ENCODE results near the gene SYCP3.

SYCP3 gene

GRCh38 chr12:101738920-101739665 lies at the start of gene SYCP3:
Gene SYCP3, minus strand, starts transcription at chr12:101739462. Its CDS starts 1,527 bp downstream, at chr12:101737935.
- DNase-seq (ENCODE audit: low read depth, low spot score) = no peak

GRCh38 chr12:101785671-101786070 lies 46.4 kb upstream of the SYCP3 start:
- no peak for DNase-seq (ENCODE audit: low read depth, low spot score)

GRCh38 chr12:101784376-101784775 lies 45.1 kb upstream of the SYCP3 start:
- no peak for DNase-seq (ENCODE audit: low read depth, low spot score)

GRCh38 chr12:101783838-101784237 lies 44.6 kb upstream of the SYCP3 start:
- no peak for DNase-seq (ENCODE audit: low read depth, low spot score)

GRCh38 chr12:101783150-101783549 lies 43.9 kb upstream of the SYCP3 start:
- no peak for DNase-seq (ENCODE audit: low read depth, low spot score)

GRCh38 chr12:101782273-101782731 lies 43.0 kb upstream of the SYCP3 start:
- no peak for DNase-seq (ENCODE audit: low read depth, low spot score)

- no peak for DNase-seq (ENCODE audit: low read depth, low spot score)
Measured at GRCh38 chr12:101781834-101782233, 42.6 kb upstream of the SYCP3 start.

- no peak for DNase-seq (ENCODE audit: low read depth, low spot score)
Measured at GRCh38 chr12:101780599-101780998, 41.3 kb upstream of the SYCP3 start.

GRCh38 chr12:101779626-101780025 lies 40.4 kb upstream of the SYCP3 start:
- DNase-seq (ENCODE audit: low read depth, low spot score) = no peak

GRCh38 chr12:101779200-101779599 lies 39.9 kb upstream of the SYCP3 start:
- no peak for DNase-seq (ENCODE audit: low read depth, low spot score)

GRCh38 chr12:101777978-101778377 lies 38.7 kb upstream of the SYCP3 start:
- DNase-seq (ENCODE audit: low read depth, low spot score) = no peak

GRCh38 chr12:101777485-101777884 lies 38.2 kb upstream of the SYCP3 start:
- DNase-seq (ENCODE audit: low read depth, low spot score) = no peak

GRCh38 chr12:101775816-101776215 lies 36.6 kb upstream of the SYCP3 start:
- no peak for DNase-seq (ENCODE audit: low read depth, low spot score)

- DNase-seq (ENCODE audit: low read depth, low spot score) = peak; percentile 28
Measured at GRCh38 chr12:101773650-101774162, 34.4 kb upstream of the SYCP3 start.

GRCh38 chr12:101772012-101772775 lies 32.9 kb upstream of the SYCP3 start:
- no peak for DNase-seq (ENCODE audit: low read depth, low spot score)

- DNase-seq (ENCODE audit: low read depth, low spot score) = no peak
Measured at GRCh38 chr12:101769865-101770264, 30.6 kb upstream of the SYCP3 start.

- no peak for DNase-seq (ENCODE audit: low read depth, low spot score)
Measured at GRCh38 chr12:101768781-101769180, 29.5 kb upstream of the SYCP3 start.

- DNase-seq (ENCODE audit: low read depth, low spot score) = no peak
Measured at GRCh38 chr12:101767537-101767936, 28.3 kb upstream of the SYCP3 start.

- no peak for DNase-seq (ENCODE audit: low read depth, low spot score)
Measured at GRCh38 chr12:101764051-101764792, 25.0 kb upstream of the SYCP3 start.

GRCh38 chr12:101763246-101763931 lies 24.1 kb upstream of the SYCP3 start:
- no peak for DNase-seq (ENCODE audit: low read depth, low spot score)

GRCh38 chr12:101761781-101762180 lies 22.5 kb upstream of the SYCP3 start:
- no peak for DNase-seq (ENCODE audit: low read depth, low spot score)
